Gastroesophageal sphincter (tissue), 4 donors: ENCODE measurements around the gene ADPGK. TPM values are rescaled to one million over a fixed set of nuclear protein-coding genes. Genes with fewer than 3 reads are reported as not detected.
"Not testable (repeated sequence)": the region's sequence is repeated elsewhere in the genome, so short reads cannot be mapped to it uniquely, and the experiment has no call there.

Experiments
- ATAC-seq: fragments of 150-250 bp; one replicate; pipeline ENCODE4 v1.9.1; 2016; ENCODE audit warnings: mild to moderate bottlenecking, moderate library complexity
- H3K27ac ChIP-seq, 4 donors: fragments of 200-600 bp; sonication (generic) in 3 of 4; 1 replicate in 3 of 4; 2 replicates in 1 of 4; pipeline ENCODE4 v1.5.1; 2016 to 2019
- H3K27me3 ChIP-seq: fragments of 200-600 bp; sonication (generic); one replicate; pipeline ENCODE4 v1.5.1; 2019
- H3K36me3 ChIP-seq, 2 donors: fragments of 200-600 bp; sonication (generic); one replicate each; pipeline ENCODE4 v1.5.1; 2019; ENCODE audit warnings: control low read depth in 1 of 2
- H3K4me1 ChIP-seq, 3 donors: fragments of 200-600 bp; sonication (generic); 1 replicate in 2 of 3; 2 replicates in 1 of 3; pipeline ENCODE4 v1.5.1; 2016 to 2019; ENCODE audit warnings: control low read depth in 2 of 3
- H3K4me3 ChIP-seq, 2 donors: fragments of 200-600 bp; sonication (generic); one replicate each; pipeline ENCODE4 v1.5.1; 2019; ENCODE audit warnings: mild to moderate bottlenecking in 1 of 2, moderate library complexity in 1 of 2
- H3K9me3 ChIP-seq, 3 donors: fragments of 200-600 bp; sonication (generic); one replicate each; pipeline ENCODE4 v1.5.1; 2017 to 2019; ENCODE audit warnings: control low read depth in 2 of 3
- CTCF ChIP-seq, 4 experiments: fragments of 200-600 bp in 2 of 4; fragments of 450-650 bp in 2 of 4; sonication (generic) in 1 of 4; IDR thresholded peaks; one replicate each; pipeline ENCODE4 v1.5.1; 2017 to 2019; ENCODE audit warnings: antibody characterized with exemption in 4 of 4, mild to moderate bottlenecking in 2 of 4, moderate library complexity in 2 of 4
- EP300 ChIP-seq: sonication (generic); formaldehyde crosslinking; IDR thresholded peaks from one replicate; pipeline ENCODE4 v1.6.1; 2017; ENCODE audit warnings: antibody characterized with exemption, mild to moderate bottlenecking
- POLR2A ChIP-seq, 2 donors: fragments of 450-650 bp; IDR thresholded peaks; one replicate each; pipeline ENCODE4 v1.6.1; 2017; ENCODE audit warnings: antibody characterized with exemption in 2 of 2, mild to moderate bottlenecking in 2 of 2, moderate library complexity in 1 of 2
- POLR2AphosphoS5 ChIP-seq: sonication (generic); formaldehyde crosslinking; IDR thresholded peaks from one replicate; pipeline ENCODE4 v1.6.1; 2017; ENCODE audit warnings: antibody characterized with exemption
- WGBS, 2 donors: methylation state at CpG; one replicate each; pipeline ENCODE4 v1.1.5; 2018; ENCODE audit warnings: low coverage in 1 of 2; 5-methylcytosine and 5-hydroxymethylcytosine counted together
- total RNA-seq, 4 donors: library from RNA; depleted of rRNA; stranded (reverse); fragments of >200 nt; gene quantifications; one replicate each; pipeline ENCODE4 v1.1.0, GENCODE V29; 2016

The ADPGK gene
- total RNA-seq, 4 donors from 2014 or later: 19.7 to 52.1 (median 36.1) TPM

- Histone ChIP-seq H3K27me3 (no peaks in the 10 kb centered on the region), H3K9me3 (no peaks in the 10 kb centered on the region), H3K36me3 (peaks cover 0 to 92% of the 10 kb centered on the region in 2 donors), H3K4me3 (no peak overlapping the region), H3K4me1 (no peaks in the 10 kb centered on the region), H3K27ac (no peak overlapping the region)
- ATAC-seq: no peak
- WGBS, 2 donors: 83 to 93% methylated on average over 3 of the region's 3 CpGs
- TF ChIP-seq EP300 (no peak), POLR2A (IDR thresholded peaks at IDR 0.05) (no peak)
Observed at GRCh38 chr15:72737061-72737460, 46.5 kb downstream of the ADPGK start.

GRCh38 chr15:72735111-72735510 lies 48.4 kb downstream of the ADPGK start:
- no peaks in the 10 kb centered on the region for H3K9me3 ChIP-seq
- no peaks in the 10 kb centered on the region for H3K27me3 ChIP-seq
- WGBS, 2 donors: 95% methylated on average over 2 of the region's 2 CpGs; no CpG with 5 or more reads in 1 of the 2 donors
- H3K4me1 ChIP-seq: no peaks in the 10 kb centered on the region
- no peak for ATAC-seq
- H3K36me3 ChIP-seq: peaks cover 0 to 98% of the 10 kb centered on the region in 2 donors
- H3K27ac ChIP-seq: no peak overlapping the region
- H3K4me3 ChIP-seq: no peak overlapping the region
- TF ChIP-seq POLR2AphosphoS5: no peak
- TF ChIP-seq CTCF (IDR thresholded peaks at IDR 0.05): no peak
- TF ChIP-seq EP300: no peak
- no peak for TF ChIP-seq POLR2A (IDR thresholded peaks at IDR 0.05)

- no peak overlapping the region for H3K27ac ChIP-seq
- 77 to 100% methylated on average over 2 of the region's 2 CpGs for WGBS, 2 donors
- no peaks in the 10 kb centered on the region for H3K27me3 ChIP-seq
- H3K4me1 ChIP-seq: no peaks in the 10 kb centered on the region
- ATAC-seq: no peak
- H3K36me3 ChIP-seq: peaks cover 0 to 95% of the 10 kb centered on the region in 2 donors
- H3K4me3 ChIP-seq: no peak overlapping the region
- no peaks in the 10 kb centered on the region for H3K9me3 ChIP-seq
- TF ChIP-seq EP300 (no peak), POLR2AphosphoS5 (no peak), CTCF (IDR thresholded peaks at IDR 0.05) (no peak), POLR2A (IDR thresholded peaks at IDR 0.05) (no peak)
Observed at GRCh38 chr15:72733941-72734738, 49.4 kb downstream of the ADPGK start.

- peaks cover 0 to 92% of the 10 kb centered on the region in 2 donors for H3K36me3 ChIP-seq
- WGBS, 2 donors: 85 to 89% methylated on average over 4 of the region's 4 CpGs
- H3K27ac ChIP-seq: no peak overlapping the region
- no peak for TF ChIP-seq POLR2AphosphoS5
- TF ChIP-seq CTCF (IDR thresholded peaks at IDR 0.05): no peak
- TF ChIP-seq POLR2A (IDR thresholded peaks at IDR 0.05): no peak
- TF ChIP-seq EP300: no peak
- H3K9me3 ChIP-seq: no peaks in the 10 kb centered on the region
- no peak overlapping the region for H3K4me3 ChIP-seq
- no peak for ATAC-seq
- no peaks in the 10 kb centered on the region for H3K27me3 ChIP-seq
- no peaks in the 10 kb centered on the region for H3K4me1 ChIP-seq
Observed at GRCh38 chr15:72732516-72732915, 51.0 kb downstream of the ADPGK start.

- no peak for TF ChIP-seq POLR2AphosphoS5
- TF ChIP-seq EP300: no peak
- no peak for ATAC-seq
Observed at GRCh38 chr15:72732086-72732485, 51.5 kb downstream of the ADPGK start.

GRCh38 chr15:72728821-72729220 lies 54.7 kb downstream of the ADPGK start:
- no peaks in the 10 kb centered on the region for H3K9me3 ChIP-seq
- H3K27me3 ChIP-seq: no peaks in the 10 kb centered on the region
- no peaks in the 10 kb centered on the region for H3K4me1 ChIP-seq
- 71 to 86% methylated on average over 1 of the region's 1 CpG for WGBS, 2 donors
- H3K4me3 ChIP-seq: no peak overlapping the region
- peaks cover 0 to 83% of the 10 kb centered on the region in 2 donors for H3K36me3 ChIP-seq
- TF ChIP-seq POLR2A (IDR thresholded peaks at IDR 0.05) (no peak), EP300 (no peak), POLR2AphosphoS5 (no peak), CTCF (IDR thresholded peaks at IDR 0.05) (no peak)
- ATAC-seq: no peak
- H3K27ac ChIP-seq: no peak overlapping the region

More at GRCh38 chr15:72732086-72732485, 51.5 kb downstream of the ADPGK start:
- H3K4me3 ChIP-seq: no peak overlapping the region
- no peaks in the 10 kb centered on the region for H3K27me3 ChIP-seq
- no peaks in the 10 kb centered on the region for H3K4me1 ChIP-seq
- no peak overlapping the region for H3K27ac ChIP-seq
- H3K9me3 ChIP-seq: no peaks in the 10 kb centered on the region
- peaks cover 0 to 92% of the 10 kb centered on the region in 2 donors for H3K36me3 ChIP-seq

GRCh38 chr15:72728249-72728648 lies 55.3 kb downstream of the ADPGK start:
- not testable (repeated sequence) for H3K27me3 ChIP-seq, ATAC-seq, H3K4me1 ChIP-seq, H3K27ac ChIP-seq, H3K4me3 ChIP-seq, H3K9me3 ChIP-seq
- WGBS, 2 donors: 73 to 100% methylated on average over 1 of the region's 1 CpG
- H3K36me3 ChIP-seq: peaks cover 0 to 77% of the 10 kb centered on the region in 2 donors
